KOPT-K1 (cell line): Measurements from ENCODE around the gene RUSF1.
"Not testable (repeated sequence)": the region's sequence is repeated elsewhere in the genome, so short reads cannot be mapped to it uniquely, and the experiment has no call there.

ENCODE experiments used
- H3K27ac ChIP-seq: fragments of 200-600 bp; sonication (generic); 2 replicates; pipeline ENCODE4 v1.5.1; 2016; ENCODE audit warnings: antibody characterized with exemption, mild to moderate bottlenecking, low read depth, low read length; ENCODE audit not compliant: poor library complexity, severe bottlenecking
- H3K36me3 ChIP-seq: fragments of 200-600 bp; sonication (generic); 2 replicates; pipeline ENCODE4 v1.5.1; 2017; ENCODE audit warnings: antibody characterized with exemption, mild to moderate bottlenecking, low read length, moderate library complexity; ENCODE audit not compliant: insufficient read depth
- H3K9me3 ChIP-seq: fragments of 200-600 bp; sonication (generic); 2 replicates; pipeline ENCODE4 v1.5.1; 2017; ENCODE audit warnings: antibody characterized with exemption, low read length, mild to moderate bottlenecking; ENCODE audit not compliant: insufficient read depth, poor library complexity, severe bottlenecking

Gene RUSF1

GRCh38 chr16:31507929-31508705 is at the start of gene RUSF1:
Gene RUSF1 (minus strand): TSS chr16:31508391. CDS start chr16:31508373, 18 bp downstream.
- Histone ChIP-seq H3K9me3 (peaks cover 7% of the 10 kb centered on the region), H3K27ac (peak within 1 kb of the TSS; percentile 77), H3K36me3 (no peaks in the 10 kb centered on the region)

- Histone ChIP-seq H3K27ac (no peak overlapping the region), H3K36me3 (no peaks in the 10 kb centered on the region), H3K9me3 (peaks cover 21% of the 10 kb centered on the region)
These were observed 34.6 kb upstream of the RUSF1 start for GRCh38 chr16:31542763-31543162.

- H3K9me3 ChIP-seq: peaks cover 18% of the 10 kb centered on the region
- H3K36me3 ChIP-seq, H3K27ac ChIP-seq: not testable (repeated sequence)
These were observed 31.6 kb upstream of the RUSF1 start for GRCh38 chr16:31539762-31540161.

GRCh38 chr16:31538243-31538598 is 30.0 kb upstream of the RUSF1 start:
- H3K36me3 ChIP-seq, H3K27ac ChIP-seq: not testable (repeated sequence)
- H3K9me3 ChIP-seq: peaks cover 18% of the 10 kb centered on the region

- Histone ChIP-seq H3K27ac (no peak overlapping the region), H3K9me3 (peaks cover 15% of the 10 kb centered on the region), H3K36me3 (no peaks in the 10 kb centered on the region)
These were observed 29.4 kb upstream of the RUSF1 start for GRCh38 chr16:31537362-31538242.

GRCh38 chr16:31536804-31537361 is 28.7 kb upstream of the RUSF1 start:
- Histone ChIP-seq H3K9me3 (peaks cover 8% of the 10 kb centered on the region), H3K36me3 (no peaks in the 10 kb centered on the region), H3K27ac (no peak overlapping the region)

GRCh38 chr16:31535737-31536136 is 27.5 kb upstream of the RUSF1 start:
- Histone ChIP-seq H3K36me3 (no peaks in the 10 kb centered on the region), H3K9me3 (peaks cover 7% of the 10 kb centered on the region), H3K27ac (no peak overlapping the region)

- no peak overlapping the region for H3K27ac ChIP-seq
- H3K36me3 ChIP-seq: no peaks in the 10 kb centered on the region
- peaks cover 7% of the 10 kb centered on the region for H3K9me3 ChIP-seq
These were observed 24.7 kb upstream of the RUSF1 start for GRCh38 chr16:31532896-31533295.

- H3K36me3 ChIP-seq: no peaks in the 10 kb centered on the region
- no peak overlapping the region for H3K27ac ChIP-seq
- H3K9me3 ChIP-seq: peaks cover 7% of the 10 kb centered on the region
These were observed 23.9 kb upstream of the RUSF1 start for GRCh38 chr16:31532120-31532519.

- Histone ChIP-seq H3K27ac (no peak overlapping the region), H3K36me3 (no peaks in the 10 kb centered on the region), H3K9me3 (peaks cover 7% of the 10 kb centered on the region)
These were observed 22.9 kb upstream of the RUSF1 start for GRCh38 chr16:31531096-31531495.

GRCh38 chr16:31530405-31530804 is 22.2 kb upstream of the RUSF1 start:
- Histone ChIP-seq H3K36me3 (no peaks in the 10 kb centered on the region), H3K9me3 (peaks cover 7% of the 10 kb centered on the region), H3K27ac (no peak overlapping the region)

GRCh38 chr16:31529937-31530312 is 21.7 kb upstream of the RUSF1 start:
- Histone ChIP-seq H3K27ac (no peak overlapping the region), H3K9me3 (peaks cover 7% of the 10 kb centered on the region), H3K36me3 (no peaks in the 10 kb centered on the region)

GRCh38 chr16:31529108-31529936 is 21.1 kb upstream of the RUSF1 start:
- Histone ChIP-seq H3K27ac (no peak overlapping the region), H3K36me3 (no peaks in the 10 kb centered on the region), H3K9me3 (peaks cover 7% of the 10 kb centered on the region)

- Histone ChIP-seq H3K9me3 (peaks cover 7% of the 10 kb centered on the region), H3K36me3 (no peaks in the 10 kb centered on the region), H3K27ac (no peak overlapping the region)
These were observed 20.4 kb upstream of the RUSF1 start for GRCh38 chr16:31528523-31529107.
